ENCODE results near the gene KRT86. TPM values are rescaled to one million over a fixed set of nuclear protein-coding genes. Genes with fewer than 3 reads are reported as not detected.

Gene KRT86
- total and polyA plus RNA-seq, 2 experiments from 2014 or later, result 0.16 TPM; not detected in 1

DNA sequence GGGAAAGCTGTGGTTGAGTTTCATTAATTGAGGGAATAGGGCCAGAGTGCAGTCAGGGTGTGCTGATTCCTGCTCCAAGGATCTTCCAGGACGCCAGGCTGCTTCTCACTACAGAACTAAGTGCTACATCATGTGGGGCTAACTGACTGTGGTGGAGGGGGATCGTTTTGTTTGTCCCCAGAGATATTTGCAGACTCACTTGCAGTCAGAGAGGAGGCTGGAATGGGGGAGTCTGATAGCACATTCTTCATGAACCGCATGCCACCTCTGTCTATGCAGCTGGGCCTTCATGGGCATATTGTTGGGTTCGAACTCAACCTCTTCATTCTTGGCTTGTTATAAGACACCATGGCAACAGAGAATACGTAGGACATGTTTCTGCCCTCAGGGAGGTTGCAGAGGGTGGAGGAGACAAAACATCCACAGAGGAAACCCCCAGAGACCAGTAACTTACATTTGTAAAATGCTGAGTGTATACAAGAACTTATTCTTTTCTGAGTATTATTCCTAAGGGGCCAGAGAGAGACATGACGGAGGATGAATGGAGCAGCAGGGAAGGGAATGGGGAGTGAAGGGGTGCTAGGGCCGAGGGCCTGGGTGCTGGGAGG is 28.4 kb upstream of the KRT86 start (continued):
- TF ChIP-seq, protein P1, sequence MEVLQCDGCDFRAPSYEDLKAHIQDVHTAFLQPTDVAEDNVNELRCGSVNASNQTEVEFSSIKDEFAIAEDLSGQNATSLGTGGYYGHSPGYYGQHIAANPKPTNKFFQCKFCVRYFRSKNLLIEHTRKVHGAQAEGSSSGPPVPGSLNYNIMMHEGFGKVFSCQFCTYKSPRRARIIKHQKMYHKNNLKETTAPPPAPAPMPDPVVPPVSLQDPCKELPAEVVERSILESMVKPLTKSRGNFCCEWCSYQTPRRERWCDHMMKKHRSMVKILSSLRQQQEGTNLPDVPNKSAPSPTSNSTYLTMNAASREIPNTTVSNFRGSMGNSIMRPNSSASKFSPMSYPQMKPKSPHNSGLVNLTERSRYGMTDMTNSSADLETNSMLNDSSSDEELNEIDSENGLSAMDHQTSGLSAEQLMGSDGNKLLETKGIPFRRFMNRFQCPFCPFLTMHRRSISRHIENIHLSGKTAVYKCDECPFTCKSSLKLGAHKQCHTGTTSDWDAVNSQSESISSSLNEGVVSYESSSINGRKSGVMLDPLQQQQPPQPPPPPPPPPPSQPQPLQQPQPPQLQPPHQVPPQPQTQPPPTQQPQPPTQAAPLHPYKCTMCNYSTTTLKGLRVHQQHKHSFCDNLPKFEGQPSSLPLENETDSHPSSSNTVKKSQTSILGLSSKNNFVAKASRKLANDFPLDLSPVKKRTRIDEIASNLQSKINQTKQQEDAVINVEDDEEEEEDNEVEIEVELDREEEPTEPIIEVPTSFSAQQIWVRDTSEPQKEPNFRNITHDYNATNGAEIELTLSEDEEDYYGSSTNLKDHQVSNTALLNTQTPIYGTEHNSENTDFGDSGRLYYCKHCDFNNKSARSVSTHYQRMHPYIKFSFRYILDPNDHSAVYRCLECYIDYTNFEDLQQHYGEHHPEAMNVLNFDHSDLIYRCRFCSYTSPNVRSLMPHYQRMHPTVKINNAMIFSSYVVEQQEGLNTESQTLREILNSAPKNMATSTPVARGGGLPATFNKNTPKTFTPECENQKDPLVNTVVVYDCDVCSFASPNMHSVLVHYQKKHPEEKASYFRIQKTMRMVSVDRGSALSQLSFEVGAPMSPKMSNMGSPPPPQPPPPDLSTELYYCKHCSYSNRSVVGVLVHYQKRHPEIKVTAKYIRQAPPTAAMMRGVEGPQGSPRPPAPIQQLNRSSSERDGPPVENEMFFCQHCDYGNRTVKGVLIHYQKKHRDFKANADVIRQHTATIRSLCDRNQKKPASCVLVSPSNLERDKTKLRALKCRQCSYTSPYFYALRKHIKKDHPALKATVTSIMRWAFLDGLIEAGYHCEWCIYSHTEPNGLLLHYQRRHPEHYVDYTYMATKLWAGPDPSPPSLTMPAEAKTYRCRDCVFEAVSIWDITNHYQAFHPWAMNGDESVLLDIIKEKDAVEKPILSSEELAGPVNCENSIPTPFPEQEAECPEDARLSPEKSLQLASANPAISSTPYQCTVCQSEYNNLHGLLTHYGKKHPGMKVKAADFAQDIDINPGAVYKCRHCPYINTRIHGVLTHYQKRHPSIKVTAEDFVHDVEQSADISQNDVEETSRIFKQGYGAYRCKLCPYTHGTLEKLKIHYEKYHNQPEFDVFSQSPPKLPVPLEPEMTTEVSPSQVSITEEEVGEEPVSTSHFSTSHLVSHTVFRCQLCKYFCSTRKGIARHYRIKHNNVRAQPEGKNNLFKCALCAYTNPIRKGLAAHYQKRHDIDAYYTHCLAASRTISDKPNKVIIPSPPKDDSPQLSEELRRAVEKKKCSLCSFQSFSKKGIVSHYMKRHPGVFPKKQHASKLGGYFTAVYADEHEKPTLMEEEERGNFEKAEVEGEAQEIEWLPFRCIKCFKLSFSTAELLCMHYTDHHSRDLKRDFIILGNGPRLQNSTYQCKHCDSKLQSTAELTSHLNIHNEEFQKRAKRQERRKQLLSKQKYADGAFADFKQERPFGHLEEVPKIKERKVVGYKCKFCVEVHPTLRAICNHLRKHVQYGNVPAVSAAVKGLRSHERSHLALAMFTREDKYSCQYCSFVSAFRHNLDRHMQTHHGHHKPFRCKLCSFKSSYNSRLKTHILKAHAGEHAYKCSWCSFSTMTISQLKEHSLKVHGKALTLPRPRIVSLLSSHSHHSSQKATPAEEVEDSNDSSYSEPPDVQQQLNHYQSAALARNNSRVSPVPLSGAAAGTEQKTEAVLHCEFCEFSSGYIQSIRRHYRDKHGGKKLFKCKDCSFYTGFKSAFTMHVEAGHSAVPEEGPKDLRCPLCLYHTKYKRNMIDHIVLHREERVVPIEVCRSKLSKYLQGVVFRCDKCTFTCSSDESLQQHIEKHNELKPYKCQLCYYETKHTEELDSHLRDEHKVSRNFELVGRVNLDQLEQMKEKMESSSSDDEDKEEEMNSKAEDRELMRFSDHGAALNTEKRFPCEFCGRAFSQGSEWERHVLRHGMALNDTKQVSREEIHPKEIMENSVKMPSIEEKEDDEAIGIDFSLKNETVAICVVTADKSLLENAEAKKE (CRISPR knock-in tag; IDR thresholded peaks at IDR 0.05), result no peak
- TF ChIP-seq EZH2phosphoT487 (IDR thresholded peaks at IDR 0.05; ENCODE audit: unreplicated experiment) (no peak), EZH2 (IDR thresholded peaks at IDR 0.05; ENCODE audit: low read depth, unreplicated experiment) (no peak), ZNF331 (CRISPR knock-in tag; IDR thresholded peaks at IDR 0.05; ENCODE audit: low read depth) (no peak)

DNA sequence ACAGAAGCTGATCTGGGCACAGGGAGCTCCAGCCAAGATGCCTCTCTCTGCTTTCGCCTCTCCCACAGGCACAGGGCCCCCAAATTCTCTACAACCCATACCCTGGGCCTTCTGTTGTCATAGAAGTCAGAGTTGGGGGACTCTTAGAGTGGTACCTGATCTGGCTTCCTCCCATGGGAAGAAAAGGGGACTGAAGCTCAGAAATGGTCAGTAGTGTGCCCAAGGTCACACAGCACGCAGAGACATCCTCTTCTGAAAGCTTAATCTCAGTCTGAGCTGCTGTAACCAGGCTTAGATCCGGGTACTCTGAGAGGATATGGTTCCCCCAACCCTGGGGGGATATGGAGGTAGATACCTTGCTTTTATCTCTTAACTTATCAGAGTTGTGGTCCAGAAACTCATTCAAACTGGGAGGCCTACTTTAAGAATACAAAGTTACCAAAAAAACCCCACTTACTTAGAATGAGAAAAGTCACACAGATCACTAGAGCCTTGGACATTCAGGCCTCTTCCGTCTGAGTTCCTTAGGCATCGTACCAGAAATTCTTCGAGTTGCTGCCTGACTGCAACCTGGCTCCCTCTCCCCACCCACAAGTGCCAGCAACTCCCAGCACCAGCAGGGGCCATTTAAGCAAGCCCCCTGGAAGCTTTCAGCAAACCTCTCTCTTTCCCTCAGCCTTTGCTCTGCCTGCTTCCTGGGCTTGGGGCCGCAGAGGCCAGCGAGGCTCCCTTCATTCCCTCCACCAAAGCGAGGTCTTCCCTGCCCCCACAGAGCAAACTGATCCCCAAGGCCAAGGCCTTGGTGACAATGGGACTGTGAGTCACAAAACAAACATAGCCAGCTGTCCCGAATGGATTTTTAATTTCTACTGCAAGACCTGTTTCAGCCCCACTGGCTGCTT is 27.5 kb upstream of the KRT86 start:
- Mint-ChIP-seq H3K4me1 (peaks cover 49% of the 10 kb centered on the region), H3K27ac (peak overlapping the region; percentile 65), H3K9me3 (no peaks in the 10 kb centered on the region), H3K36me3 (ENCODE audit: low read depth) (peaks cover 8% of the 10 kb centered on the region; the same call in 1 of the 3 replicates), H3K27me3 (ENCODE audit: insufficient read depth, low read depth, poor library complexity) (peaks cover 36% of the 10 kb centered on the region), H3K4me3 (peak overlapping the region; percentile 12; the same call in 1 of the 3 replicates)
- Histone ChIP-seq H4K20me1 (replicated peaks; ENCODE audit: insufficient read depth) (no peaks in the 10 kb centered on the region), H3K9me2 (ENCODE audit: insufficient read depth) (no peaks in the 10 kb centered on the region), H3K4me3 (no peak overlapping the region), H3K27ac (ENCODE audit: low read depth) (no peak overlapping the region), H3K36me3 (ENCODE audit: insufficient read depth) (no peaks in the 10 kb centered on the region), H3K4me2 (peak overlapping the region; percentile 48; the same call in 1 of the 2 replicates), H3K4me1 (ENCODE audit: insufficient read depth) (no peaks in the 10 kb centered on the region), H2AFZ (no peak overlapping the region), H3K27me3 (ENCODE audit: insufficient read depth) (peaks cover 25% of the 10 kb centered on the region), H3K79me2 (replicated peaks; ENCODE audit: insufficient read depth) (no peaks in the 10 kb centered on the region), H3F3A (replicated peaks; ENCODE audit: low read depth) (no peaks in the 10 kb centered on the region)
- peak; percentile 16 for DNase-seq (ENCODE audit: low spot score)
- no peak for ATAC-seq
- no peak for TF ChIP-seq POLR2AphosphoS5 (IDR thresholded peaks at IDR 0.05; ENCODE audit: low read depth)
- TF ChIP-seq ZNF331 (CRISPR knock-in tag; IDR thresholded peaks at IDR 0.05; ENCODE audit: low read depth), result no peak
- TF ChIP-seq CREB1 (CRISPR knock-in tag; IDR thresholded peaks at IDR 0.05; ENCODE audit: low read depth), result no peak
- TF ChIP-seq, protein P2, sequence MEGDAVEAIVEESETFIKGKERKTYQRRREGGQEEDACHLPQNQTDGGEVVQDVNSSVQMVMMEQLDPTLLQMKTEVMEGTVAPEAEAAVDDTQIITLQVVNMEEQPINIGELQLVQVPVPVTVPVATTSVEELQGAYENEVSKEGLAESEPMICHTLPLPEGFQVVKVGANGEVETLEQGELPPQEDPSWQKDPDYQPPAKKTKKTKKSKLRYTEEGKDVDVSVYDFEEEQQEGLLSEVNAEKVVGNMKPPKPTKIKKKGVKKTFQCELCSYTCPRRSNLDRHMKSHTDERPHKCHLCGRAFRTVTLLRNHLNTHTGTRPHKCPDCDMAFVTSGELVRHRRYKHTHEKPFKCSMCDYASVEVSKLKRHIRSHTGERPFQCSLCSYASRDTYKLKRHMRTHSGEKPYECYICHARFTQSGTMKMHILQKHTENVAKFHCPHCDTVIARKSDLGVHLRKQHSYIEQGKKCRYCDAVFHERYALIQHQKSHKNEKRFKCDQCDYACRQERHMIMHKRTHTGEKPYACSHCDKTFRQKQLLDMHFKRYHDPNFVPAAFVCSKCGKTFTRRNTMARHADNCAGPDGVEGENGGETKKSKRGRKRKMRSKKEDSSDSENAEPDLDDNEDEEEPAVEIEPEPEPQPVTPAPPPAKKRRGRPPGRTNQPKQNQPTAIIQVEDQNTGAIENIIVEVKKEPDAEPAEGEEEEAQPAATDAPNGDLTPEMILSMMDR (conservative IDR thresholded peaks at IDR 0.05; ENCODE audit: low read depth in 2 of 2), result no peak
- no peak for TF ChIP-seq JUNB (IDR thresholded peaks at IDR 0.05; ENCODE audit: unreplicated experiment)
- no peak for TF ChIP-seq NANOG (IDR thresholded peaks at IDR 0.05; ENCODE audit: borderline replicate concordance)
- TF ChIP-seq EZH2 (IDR thresholded peaks at IDR 0.05; ENCODE audit: low read depth, unreplicated experiment), result no peak
- TF ChIP-seq, protein P3, sequence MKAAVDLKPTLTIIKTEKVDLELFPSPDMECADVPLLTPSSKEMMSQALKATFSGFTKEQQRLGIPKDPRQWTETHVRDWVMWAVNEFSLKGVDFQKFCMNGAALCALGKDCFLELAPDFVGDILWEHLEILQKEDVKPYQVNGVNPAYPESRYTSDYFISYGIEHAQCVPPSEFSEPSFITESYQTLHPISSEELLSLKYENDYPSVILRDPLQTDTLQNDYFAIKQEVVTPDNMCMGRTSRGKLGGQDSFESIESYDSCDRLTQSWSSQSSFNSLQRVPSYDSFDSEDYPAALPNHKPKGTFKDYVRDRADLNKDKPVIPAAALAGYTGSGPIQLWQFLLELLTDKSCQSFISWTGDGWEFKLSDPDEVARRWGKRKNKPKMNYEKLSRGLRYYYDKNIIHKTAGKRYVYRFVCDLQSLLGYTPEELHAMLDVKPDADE (IDR thresholded peaks at IDR 0.05), result no peak
